ENCODE data around the gene KRT39.
A peak's percentile ranks its signal among the peaks of the same experiment; 100 is the strongest.

Gene KRT39

GRCh38 chr17:40914075-40914855, 52.5 kb downstream of the KRT39 start:
- FAIRE-seq: no peak
- TF ChIP-seq POLR2A (IDR thresholded peaks at IDR 0.05; ENCODE audit: low read depth, low read length) (no peak), POLR2AphosphoS5 (IDR thresholded peaks at IDR 0.05; ENCODE audit: low read depth, low read length) (no peak), TAF1 (IDR thresholded peaks at IDR 0.05; ENCODE audit: borderline replicate concordance, low read depth, low read length) (no peak)
- DNase-seq (ENCODE audit: insufficient read length): no peak

- DNase-seq (ENCODE audit: insufficient read length) (no peak), FAIRE-seq (no peak)
- no peak for TF ChIP-seq TAF1 (IDR thresholded peaks at IDR 0.05; ENCODE audit: borderline replicate concordance, low read depth, low read length)
- no peak for TF ChIP-seq POLR2AphosphoS5 (IDR thresholded peaks at IDR 0.05; ENCODE audit: low read depth, low read length)
Observed at GRCh38 chr17:40912486-40913210, 54.1 kb downstream of the KRT39 start.

- DNase-seq (ENCODE audit: insufficient read length): no peak
- FAIRE-seq: no peak
Observed at GRCh38 chr17:40910441-40910841, 56.3 kb downstream of the KRT39 start.

GRCh38 chr17:40909755-40910154, 57.0 kb downstream of the KRT39 start:
- TF ChIP-seq POLR2A (IDR thresholded peaks at IDR 0.05; ENCODE audit: low read depth, low read length) (no peak), POLR2AphosphoS5 (IDR thresholded peaks at IDR 0.05; ENCODE audit: low read depth, low read length) (no peak), TAF1 (IDR thresholded peaks at IDR 0.05; ENCODE audit: borderline replicate concordance, low read depth, low read length) (no peak)
- DNase-seq (ENCODE audit: insufficient read length) (no peak), FAIRE-seq (no peak)

More at GRCh38 chr17:40910441-40910841, 56.3 kb downstream of the KRT39 start:
- TF ChIP-seq POLR2A (IDR thresholded peaks at IDR 0.05; ENCODE audit: low read depth, low read length) (no peak), TAF1 (IDR thresholded peaks at IDR 0.05; ENCODE audit: borderline replicate concordance, low read depth, low read length) (no peak), POLR2AphosphoS5 (IDR thresholded peaks at IDR 0.05; ENCODE audit: low read depth, low read length) (no peak)

GRCh38 chr17:40909351-40909750, 57.4 kb downstream of the KRT39 start:
- DNase-seq (ENCODE audit: insufficient read length) (peak; percentile 27), FAIRE-seq (peak; percentile 53)
- TF ChIP-seq POLR2AphosphoS5 (IDR thresholded peaks at IDR 0.05; ENCODE audit: low read depth, low read length): no peak
- TF ChIP-seq TAF1 (IDR thresholded peaks at IDR 0.05; ENCODE audit: borderline replicate concordance, low read depth, low read length): no peak
- no peak for TF ChIP-seq POLR2A (IDR thresholded peaks at IDR 0.05; ENCODE audit: low read depth, low read length)

Measured in GM12892 (cell line).